Spleen (tissue), 7 donors: ENCODE results near the gene EVL.

Experiments
- CTCF ChIP-seq, 11 experiments: fragments of 200-600 bp in 7 of 11; fragments of 450-650 bp in 4 of 11; sonication (generic) in 4 of 11; IDR thresholded peaks in 8 of 11; conservative IDR thresholded peaks in 3 of 11; 1 replicate in 7 of 11; 2 replicates in 4 of 11; pipeline versions ENCODE4 v1.4.0 to v1.8.0; 2016 to 2021; ENCODE audit warnings: antibody characterized with exemption in 11 of 11, inconsistent platforms in 4 of 11, mild to moderate bottlenecking in 1 of 11
- POLR2A ChIP-seq, 3 donors: fragments of 450-650 bp; IDR thresholded peaks; one replicate each; pipeline ENCODE4 v1.5.1; 2017; ENCODE audit warnings: antibody characterized with exemption in 3 of 3, mild to moderate bottlenecking in 1 of 3
- donor health status: DM: no; HTN: no; CAD: no; lungs with moderate emphysema.
- donor health status: DM: no; HTN: no; CAD: no.
- donor health status: DM: no; HTN: no; CAD: no.

- no peak for TF ChIP-seq CTCF (IDR thresholded peaks at IDR 0.05 in 8 of 11, conservative IDR thresholded peaks at IDR 0.05 in 3 of 11)
- no peak for TF ChIP-seq POLR2A (IDR thresholded peaks at IDR 0.05)
These were observed 47.2 kb upstream of the EVL start for GRCh38 chr14:100018054-100018453.
